Parathyroid adenoma (tissue), 2 donors: Measurements from ENCODE around the gene KIAA0586.
"Not testable (repeated sequence)": the region's sequence is repeated elsewhere in the genome, so short reads cannot be mapped to it uniquely, and the experiment has no call there.

Source experiments
- H2AFZ ChIP-seq: fragments of 300-600 bp; sonication (generic); one replicate; pipeline ENCODE4 v1.7.0; 2017; ENCODE audit warnings: antibody characterized with exemption, mild to moderate bottlenecking
- H3K27ac ChIP-seq: fragments of 300-600 bp; sonication (generic); one replicate; pipeline ENCODE4 v1.7.0; 2017
- H3K27me3 ChIP-seq: fragments of 300-600 bp; sonication (generic); one replicate; pipeline ENCODE4 v1.7.0; 2017; ENCODE audit warnings: low read length; ENCODE audit not compliant: control insufficient read depth, insufficient read depth
- H3K36me3 ChIP-seq: fragments of 300-600 bp; sonication (generic); one replicate; pipeline ENCODE4 v1.7.0; 2017; ENCODE audit warnings: low read length; ENCODE audit not compliant: control insufficient read depth, insufficient read depth
- H3K4me1 ChIP-seq: fragments of 300-600 bp; sonication (generic); one replicate; pipeline ENCODE4 v1.7.0; 2017; ENCODE audit warnings: control low read depth
- H3K4me2 ChIP-seq: fragments of 300-600 bp; sonication (generic); one replicate; pipeline ENCODE4 v1.7.0; 2017; ENCODE audit warnings: low read length
- H3K4me3 ChIP-seq: fragments of 300-600 bp; sonication (generic); one replicate; pipeline ENCODE4 v1.7.0; 2017; ENCODE audit warnings: low read depth, low read length
- H3K79me2 ChIP-seq: fragments of 300-600 bp; sonication (generic); one replicate; pipeline ENCODE4 v1.7.0; 2017; ENCODE audit warnings: control low read depth
- H3K9ac ChIP-seq: fragments of 300-600 bp; sonication (generic); one replicate; pipeline ENCODE4 v1.7.0; 2017; ENCODE audit warnings: mild to moderate bottlenecking
- H3K9me3 ChIP-seq: fragments of 300-600 bp; sonication (generic); one replicate; pipeline ENCODE4 v1.7.0; 2017; ENCODE audit warnings: low read length; ENCODE audit not compliant: control insufficient read depth
- CTCF ChIP-seq: fragments of 300-600 bp; sonication (generic); IDR thresholded peaks from one replicate; pipeline ENCODE4 v1.7.0; 2017; ENCODE audit warnings: antibody characterized with exemption, mild to moderate bottlenecking
- donor health status: primary hyperparathyroidism.

Gene KIAA0586

DNA sequence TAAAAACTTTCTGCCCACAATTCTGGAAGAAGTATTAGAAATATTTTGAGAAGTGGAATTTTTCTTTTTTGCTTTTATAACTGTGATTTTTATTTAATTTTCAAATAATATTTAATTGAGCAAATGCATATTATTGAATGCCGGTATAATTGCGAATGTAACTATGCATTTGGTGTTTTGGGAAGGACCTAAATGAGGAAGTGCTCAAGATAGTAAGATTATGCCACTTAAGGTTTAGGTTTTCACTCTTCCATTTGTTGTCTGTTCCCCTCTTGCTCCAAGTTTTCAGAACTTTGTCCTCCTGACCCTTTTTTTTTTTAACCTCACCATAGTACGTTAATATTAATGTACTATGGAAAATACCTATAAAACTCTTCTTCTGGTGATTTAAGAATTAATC lies 85.8 kb downstream of the KIAA0586 start:
- H3K4me2 ChIP-seq, result no peak overlapping the region
- no peak overlapping the region for H2AFZ ChIP-seq
- H3K79me2 ChIP-seq, result no peaks in the 10 kb centered on the region
- H3K36me3 ChIP-seq, result no peaks in the 10 kb centered on the region
- no peak overlapping the region for H3K4me3 ChIP-seq
- H3K4me1 ChIP-seq, result no peaks in the 10 kb centered on the region
- no peaks in the 10 kb centered on the region for H3K27me3 ChIP-seq
- no peaks in the 10 kb centered on the region for H3K9me3 ChIP-seq
- no peak for TF ChIP-seq CTCF
- H3K9ac ChIP-seq, result no peak overlapping the region
- no peak overlapping the region for H3K27ac ChIP-seq

GRCh38 chr14:58517592-58517991 lies 90.1 kb downstream of the KIAA0586 start:
- Histone ChIP-seq H3K36me3 (no peaks in the 10 kb centered on the region), H3K4me1 (no peaks in the 10 kb centered on the region)
- no peak for TF ChIP-seq CTCF

GRCh38 chr14:58525691-58526090 lies 98.2 kb downstream of the KIAA0586 start:
- not testable (repeated sequence) for H3K36me3 ChIP-seq, H3K9me3 ChIP-seq, H3K79me2 ChIP-seq, H3K27ac ChIP-seq, H3K4me2 ChIP-seq, H2AFZ ChIP-seq, H3K4me1 ChIP-seq, H3K9ac ChIP-seq, H3K27me3 ChIP-seq, H3K4me3 ChIP-seq

More at GRCh38 chr14:58517592-58517991, 90.1 kb downstream of the KIAA0586 start:
- no peak overlapping the region for H2AFZ ChIP-seq
- H3K4me2 ChIP-seq, result no peak overlapping the region
- no peak overlapping the region for H3K4me3 ChIP-seq
- no peaks in the 10 kb centered on the region for H3K9me3 ChIP-seq
- no peak overlapping the region for H3K27ac ChIP-seq
- H3K79me2 ChIP-seq, result no peaks in the 10 kb centered on the region
- no peaks in the 10 kb centered on the region for H3K27me3 ChIP-seq
- no peak overlapping the region for H3K9ac ChIP-seq

DNA sequence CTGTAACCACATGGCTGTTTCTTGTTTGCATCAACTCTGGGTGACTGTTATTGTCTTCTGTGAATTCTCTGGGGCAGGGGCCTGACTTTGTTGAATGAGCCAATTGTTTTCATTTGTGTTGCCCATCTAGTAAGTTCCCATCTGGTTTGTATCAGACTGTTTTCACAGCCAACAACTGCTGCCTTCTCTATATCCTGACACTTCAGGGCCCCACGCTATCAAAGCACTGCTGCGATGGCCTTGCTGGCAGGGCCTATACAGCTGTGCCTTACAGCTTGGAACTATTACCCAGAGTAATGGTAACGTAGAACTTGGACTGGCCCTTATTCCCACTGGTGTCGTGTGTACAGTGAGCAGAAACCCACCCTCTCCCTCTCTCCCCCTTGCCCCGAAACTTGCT lies 105.9 kb downstream of the KIAA0586 start:
- no peaks in the 10 kb centered on the region for H3K79me2 ChIP-seq
- no peak overlapping the region for H3K27ac ChIP-seq
- H3K27me3 ChIP-seq, result no peaks in the 10 kb centered on the region
- no peak overlapping the region for H3K9ac ChIP-seq
- H3K4me3 ChIP-seq, result no peak overlapping the region
- H2AFZ ChIP-seq, result no peak overlapping the region
- no peaks in the 10 kb centered on the region for H3K36me3 ChIP-seq
- H3K4me2 ChIP-seq, result no peak overlapping the region
- H3K4me1 ChIP-seq, result no peaks in the 10 kb centered on the region
- H3K9me3 ChIP-seq, result no peaks in the 10 kb centered on the region
- no peak for TF ChIP-seq CTCF

- H3K4me2 ChIP-seq, result no peak overlapping the region
- no peak for TF ChIP-seq CTCF
- no peaks in the 10 kb centered on the region for H3K27me3 ChIP-seq
- H3K27ac ChIP-seq, result no peak overlapping the region
- no peaks in the 10 kb centered on the region for H3K4me1 ChIP-seq
- H3K4me3 ChIP-seq, result no peak overlapping the region
- no peak overlapping the region for H3K9ac ChIP-seq
- no peaks in the 10 kb centered on the region for H3K79me2 ChIP-seq
- H2AFZ ChIP-seq, result no peak overlapping the region
- H3K36me3 ChIP-seq, result no peaks in the 10 kb centered on the region
- no peaks in the 10 kb centered on the region for H3K9me3 ChIP-seq
These were observed 107.5 kb downstream of the KIAA0586 start for GRCh38 chr14:58535044-58535443.
